Transverse colon (tissue), 4 donors: ENCODE measurements around the gene ATOH1. TPM values are rescaled to one million over a fixed set of nuclear protein-coding genes. Genes with fewer than 3 reads are reported as not detected.

Experiments
- DNase-seq: peaks from one replicate; pipeline ENCODE4 v3.0.0-alpha.2; 2019
- H3K27ac ChIP-seq, 4 donors: fragments of 200-600 bp; sonication (generic); 2 replicates each; pipeline ENCODE4 v1.5.1; 2016 to 2018; ENCODE audit warnings: inconsistent platforms in 4 of 4
- H3K27me3 ChIP-seq: fragments of 200-600 bp; sonication (generic); 2 replicates; pipeline ENCODE4 v1.5.1; 2017; ENCODE audit warnings: inconsistent platforms
- H3K36me3 ChIP-seq, 4 donors: fragments of 200-600 bp; sonication (generic); 2 replicates each; pipeline ENCODE4 v1.5.1; 2017 to 2019; ENCODE audit warnings: inconsistent platforms in 4 of 4
- H3K4me1 ChIP-seq, 4 donors: fragments of 200-600 bp; sonication (generic); 2 replicates each; pipeline ENCODE4 v1.5.1; 2017 to 2020; ENCODE audit warnings: inconsistent platforms in 4 of 4
- H3K4me3 ChIP-seq, 4 donors: fragments of 200-600 bp; sonication (generic); 1 replicate in 1 of 4; 2 replicates in 3 of 4; pipeline versions ENCODE4 v1.5.1 to v1.6.1; 2017 to 2019; ENCODE audit warnings: inconsistent platforms in 4 of 4
- H3K9me3 ChIP-seq, 2 donors: fragments of 200-600 bp; sonication (generic); 2 replicates each; pipeline ENCODE4 v1.5.1; 2017 to 2019; ENCODE audit warnings: inconsistent platforms in 2 of 2
- CTCF ChIP-seq, 5 experiments: fragments of 200-600 bp in 3 of 5; fragments of 450-650 bp in 2 of 5; sonication (generic) in 3 of 5; IDR thresholded peaks; 1 replicate in 2 of 5; 2 replicates in 3 of 5; pipeline ENCODE4 v1.5.1; 2016 to 2017; ENCODE audit warnings: antibody characterized with exemption in 5 of 5, inconsistent platforms in 3 of 5, mild to moderate bottlenecking in 2 of 5, moderate library complexity in 1 of 5
- EP300 ChIP-seq: sonication (generic); formaldehyde crosslinking; IDR thresholded peaks from one replicate; pipeline ENCODE4 v1.6.1; 2017; ENCODE audit warnings: antibody characterized with exemption, low read depth
- POLR2A ChIP-seq: fragments of 450-650 bp; IDR thresholded peaks from one replicate; pipeline ENCODE4 v1.6.1; 2016; ENCODE audit warnings: antibody characterized with exemption, mild to moderate bottlenecking, moderate library complexity
- POLR2AphosphoS5 ChIP-seq, 3 donors: sonication (generic); formaldehyde crosslinking; IDR thresholded peaks; one replicate each; pipeline ENCODE4 v1.6.1; 2016; ENCODE audit warnings: antibody characterized with exemption in 3 of 3
- WGBS, 2 donors: methylation state at CpG; one replicate each; pipeline ENCODE4 v1.1.5; 2018; ENCODE audit warnings: low coverage in 1 of 2; 5-methylcytosine and 5-hydroxymethylcytosine counted together
- in situ Hi-C, 4 donors: fragments of 200-750 bp; cut with MboI; loops; one replicate each; pipeline versions ENCODE4 v1.15.0 to v1.15.1; 2017; ENCODE audit warnings: low sequenced_read_pairs in 3 of 4, low pct_ligation_motif_present in 1 of 4, low pct_unique_long_range_greater_than_20kb in 1 of 4
- intact Hi-C: fragments of 100-400 bp; cut with DNase I; formaldehyde crosslinking; loops from one replicate; pipeline ENCODE4 v1.15.1; 2023; ENCODE audit warnings: low total_unique reads
- total RNA-seq, 4 donors: library from RNA; depleted of rRNA; stranded (reverse); fragments of >200 nt; gene quantifications; one replicate each; pipeline ENCODE4 v1.1.0, GENCODE V29; 2016

ATOH1 gene
- 10 to 100 TPM; 23.5 to 76.7 (median 32.8) TPM for total RNA-seq

- in situ Hi-C loops: no loop called here
- Histone ChIP-seq H3K27ac (peak within 1 kb of the TSS; percentile 34 to 74 (median 46)), H3K9me3 (no peaks in the 10 kb centered on the region), H3K27me3 (peaks cover 80% of the 10 kb centered on the region), H3K4me1 (peaks cover 9 to 37% (median 28%) of the 10 kb centered on the region in 4 donors), H3K4me3 (peak within 1 kb of the TSS in 3 of 4 donors; percentile 25 to 50 (median 39)), H3K36me3 (no peaks in the 10 kb centered on the region)
- WGBS, 2 donors: 0 to 1% methylated on average over 8 to 46 of the region's 46 CpGs
- intact Hi-C loops: no loop called here
- peak; percentile 56 for TF ChIP-seq POLR2A
- TF ChIP-seq EP300: no peak
- TF ChIP-seq POLR2AphosphoS5 (IDR thresholded peaks at IDR 0.05): peak in 2 of 3 donors; percentile 20 to 50
- peak; percentile 66 for DNase-seq
Observed at GRCh38 chr4:93828332-93828994, at the start of gene ATOH1. ATOH1 (plus strand) TSS chr4:93828753; CDS start chr4:93828927, 174 bp downstream.

- no peaks in the 10 kb centered on the region for H3K27me3 ChIP-seq
- in situ Hi-C loops (loop anchor here in 2 of 4 donors (25.0 kb wide), 2 partner anchors 358 to 608 kb away; no protein-coding TSS in a partner anchor), intact Hi-C loops (no loop called here)
- TF ChIP-seq POLR2A (no peak), POLR2AphosphoS5 (IDR thresholded peaks at IDR 0.05) (no peak), EP300 (no peak), CTCF (IDR thresholded peaks at IDR 0.05) (no peak)
- no peak overlapping the region for H3K27ac ChIP-seq
- no peaks in the 10 kb centered on the region for H3K4me1 ChIP-seq
- no peak overlapping the region for H3K4me3 ChIP-seq
- 60% methylated on average over 2 of the region's 2 CpGs for WGBS, 2 donors
- H3K9me3 ChIP-seq: no peaks in the 10 kb centered on the region
- DNase-seq: no peak
- H3K36me3 ChIP-seq: no peaks in the 10 kb centered on the region
Observed at GRCh38 chr4:93779228-93779627, 49.3 kb upstream of the ATOH1 start.

- no peak for TF ChIP-seq POLR2A
- TF ChIP-seq CTCF (IDR thresholded peaks at IDR 0.05): no peak
- TF ChIP-seq EP300: no peak
- no peak for TF ChIP-seq POLR2AphosphoS5 (IDR thresholded peaks at IDR 0.05)
- Histone ChIP-seq H3K36me3 (no peaks in the 10 kb centered on the region), H3K9me3 (no peaks in the 10 kb centered on the region), H3K27ac (no peak overlapping the region), H3K4me3 (no peak overlapping the region), H3K4me1 (no peaks in the 10 kb centered on the region), H3K27me3 (no peaks in the 10 kb centered on the region)
- no peak for DNase-seq
- WGBS, 2 donors: 90% methylated on average over 5 of the region's 5 CpGs
- intact Hi-C loops: no loop called here
- in situ Hi-C loops: loop anchor here in 3 of 4 donors (10.0 to 25.0 kb wide), 3 partner anchors 355 to 607 kb away; no protein-coding TSS in a partner anchor
Observed at GRCh38 chr4:93780080-93780479, 48.5 kb upstream of the ATOH1 start.

GRCh38 chr4:93781198-93781597 lies 47.4 kb upstream of the ATOH1 start:
- Histone ChIP-seq H3K27me3 (no peaks in the 10 kb centered on the region), H3K9me3 (no peaks in the 10 kb centered on the region), H3K36me3 (no peaks in the 10 kb centered on the region), H3K4me1 (no peaks in the 10 kb centered on the region), H3K4me3 (no peak overlapping the region), H3K27ac (no peak overlapping the region)
- WGBS, 2 donors: 83 to 96% methylated on average over 3 to 9 of the region's 9 CpGs
- TF ChIP-seq CTCF (IDR thresholded peaks at IDR 0.05): no peak
- no peak for TF ChIP-seq POLR2A
- TF ChIP-seq POLR2AphosphoS5 (IDR thresholded peaks at IDR 0.05): no peak
- TF ChIP-seq EP300: no peak
- no peak for DNase-seq
- in situ Hi-C loops (loop anchor here in 3 of 4 donors (10.0 to 25.0 kb wide), 3 partner anchors 354 to 606 kb away; no protein-coding TSS in a partner anchor), intact Hi-C loops (no loop called here)
